A549 treated with Hydrocortisone at 1 μM for 4 hours (cell line): ENCODE measurements around the gene FOXA1. TPM values are rescaled to one million over a fixed set of nuclear protein-coding genes. Genes with fewer than 3 reads are reported as not detected.

Experiments
- total RNA-seq: library from RNA; stranded (reverse); fragments of 200-300 nt; extraction: Qiagen RNA extraction; gene quantifications from 5 replicates; pipeline ENCODE4 v1.2.3, GENCODE V29; 2022

The FOXA1 gene
- total RNA-seq, result 5.1 to 6.7 TPM (median 6.2 TPM) in 5 replicates

GRCh38 chr14:37594971-37595808 is at the start of gene FOXA1, which contains the start of gene TTC6:
Gene FOXA1 (minus strand): TSS chr14:37595249. CDS start chr14:37594972, 277 bp downstream.
Gene TTC6 (plus strand): TSS chr14:37595629. CDS start chr14:37622065, 26,436 bp downstream.

Other genes with a start within 250 kb of the FOXA1 start
- 0.29 to 0.56 TPM (median 0.36 TPM) in 5 replicates for gene TTC6, start 380 bp upstream of the FOXA1 start, total RNA-seq